Caco-2 (cell line): ENCODE measurements around the gene TCF7L1. TPM values are rescaled to one million over a fixed set of nuclear protein-coding genes. Genes with fewer than 3 reads are reported as not detected.

Experiments
- BruUV-seq: library from RNA; stranded (reverse); fragments of 400-500 nt; replicated peaks from 2 replicates; lab custom pipeline; 2021; lab: Mats Ljungman, UMichigan
- CTCF ChIA-PET: fragments of 300-600 bp; sonication (Branson Sonifier 250); formaldehyde crosslinking; loops from one replicate; lab custom pipeline; 2022; ENCODE audit warnings: antibody characterized with exemption; lab: Charles Lee
- POLR2A ChIA-PET: fragments of 300-600 bp; sonication (Branson Sonifier 250); formaldehyde crosslinking; loops from one replicate; lab custom pipeline; 2022; ENCODE audit warnings: antibody characterized with exemption; lab: Charles Lee
- DNase-seq, 2 experiments: peaks; one replicate each; pipeline versions ENCODE4 v3.0.0 to v3.0.0-alpha.2; 2020 to 2022
- H3K27me3 ChIP-seq: replicated peaks from 2 replicates; pipeline ENCODE4 v1.6.0; 2011; ENCODE audit warnings: low read length; ENCODE audit not compliant: control insufficient read depth, insufficient read depth
- H3K36me3 ChIP-seq: 2 replicates; pipeline ENCODE4 v1.5.1; 2011; ENCODE audit warnings: low read length; ENCODE audit not compliant: control insufficient read depth, insufficient read depth
- H3K4me1 ChIP-seq: fragments of 250-450 bp; sonication (Bioruptor Pico); 2 replicates; pipeline ENCODE4 v1.5.1; 2020; ENCODE audit warnings: mild to moderate bottlenecking
- H3K4me3 ChIP-seq: 2 replicates; pipeline ENCODE4 v1.5.1; 2011; ENCODE audit warnings: low read depth, mild to moderate bottlenecking, control low read depth, low read length
- H3K9me3 ChIP-seq: fragments of 250-450 bp; sonication (Bioruptor Pico); 2 replicates; pipeline ENCODE4 v1.5.1; 2020; ENCODE audit warnings: mild to moderate bottlenecking, moderate library complexity
- H3K27ac Mint-ChIP-seq: one replicate; pipeline ENCODE4 v1.8.0; 2022; ENCODE audit warnings: mixed read lengths; ENCODE audit not compliant: unreplicated experiment
- H3K27me3 Mint-ChIP-seq: one replicate; pipeline ENCODE4 v1.8.0; 2022; ENCODE audit warnings: mixed read lengths; ENCODE audit not compliant: insufficient read depth, unreplicated experiment
- H3K36me3 Mint-ChIP-seq: one replicate; pipeline ENCODE4 v1.8.0; 2022; ENCODE audit warnings: mild to moderate bottlenecking, mixed read lengths; ENCODE audit not compliant: insufficient read depth, unreplicated experiment
- H3K4me1 Mint-ChIP-seq: one replicate; pipeline ENCODE4 v1.8.0; 2022; ENCODE audit warnings: low read depth, mixed read lengths; ENCODE audit not compliant: unreplicated experiment
- H3K4me3 Mint-ChIP-seq: one replicate; pipeline ENCODE4 v1.8.0; 2022; ENCODE audit warnings: mild to moderate bottlenecking, moderate library complexity, mixed read lengths; ENCODE audit not compliant: unreplicated experiment
- H3K9me3 Mint-ChIP-seq: one replicate; pipeline ENCODE4 v1.8.0; 2022; ENCODE audit warnings: mixed read lengths; ENCODE audit not compliant: unreplicated experiment
- CTCF ChIP-seq, 2 experiments: fragments of 200-600 bp in 1 of 2; IDR thresholded peaks; 1 replicate in 1 of 2; 2 replicates in 1 of 2; pipeline versions ENCODE4 v1.5.1 to v1.8.0; 2011 to 2022; ENCODE audit warnings: antibody characterized with exemption in 1 of 2, control low read depth in 1 of 2, inconsistent platforms in 1 of 2, low read depth in 1 of 2, low read length in 1 of 2, mild to moderate bottlenecking in 1 of 2, moderate library complexity in 1 of 2; ENCODE audit not compliant: insufficient read depth in 1 of 2, severe bottlenecking in 1 of 2, unreplicated experiment in 1 of 2
- intact Hi-C: fragments of 100-400 bp; cut with micrococcal nuclease; formaldehyde crosslinking; loops from one replicate; pipeline ENCODE4 v1.10.0; 2022; ENCODE audit not compliant: unreplicated experiment
- total RNA-seq: library from RNA; stranded (reverse); gene quantifications from 2 replicates; pipeline ENCODE4 v1.2.3, GENCODE V29; 2022

TCF7L1 gene
- total RNA-seq, 1 experiment from 2014 or later = 29.0 TPM

GRCh38 chr2:85248773-85249509 lies 115.7 kb downstream of the TCF7L1 start:
- Histone ChIP-seq H3K36me3 (no peaks in the 10 kb centered on the region), H3K9me3 (no peaks in the 10 kb centered on the region), H3K4me3 (no peak overlapping the region), H3K27me3 (no peaks in the 10 kb centered on the region), H3K4me1 (peaks cover 29% of the 10 kb centered on the region)
- no peak for DNase-seq
- CTCF ChIA-PET = interaction anchor here (1.5 kb wide), 1 partner anchor 63 kb away, joined by 3 read pairs; no protein-coding TSS in a partner anchor
- BruUV-seq = no TSS peak
- TF ChIP-seq CTCF (IDR thresholded peaks at IDR 0.05; ENCODE audit: insufficient read depth in 1 of 2, low read depth in 1 of 2, low read length in 1 of 2, severe bottlenecking in 1 of 2, unreplicated experiment in 1 of 2) = no peak
- no peak overlapping the region for H3K4me3 Mint-ChIP-seq
- peaks cover 49% of the 10 kb centered on the region for H3K4me1 Mint-ChIP-seq
- POLR2A ChIA-PET = no interaction called here
- no peaks in the 10 kb centered on the region for H3K27me3 Mint-ChIP-seq
- intact Hi-C loops = no loop called here
- H3K27ac Mint-ChIP-seq = peak overlapping the region; percentile 29
- no peaks in the 10 kb centered on the region for H3K36me3 Mint-ChIP-seq
- H3K9me3 Mint-ChIP-seq = no peaks in the 10 kb centered on the region

GRCh38 chr2:85250045-85250444 lies 116.9 kb downstream of the TCF7L1 start:
- H3K4me1 ChIP-seq = peaks cover 40% of the 10 kb centered on the region
- BruUV-seq = no TSS peak
- peaks cover 51% of the 10 kb centered on the region for H3K4me1 Mint-ChIP-seq
- intact Hi-C loops = no loop called here
- DNase-seq = no peak
- H3K27me3 ChIP-seq = no peaks in the 10 kb centered on the region
- no peaks in the 10 kb centered on the region for H3K9me3 ChIP-seq
- no peak overlapping the region for H3K4me3 ChIP-seq
- H3K9me3 Mint-ChIP-seq = no peaks in the 10 kb centered on the region
- no peaks in the 10 kb centered on the region for H3K36me3 Mint-ChIP-seq
- peak overlapping the region; percentile 29 for H3K27ac Mint-ChIP-seq
- TF ChIP-seq CTCF (IDR thresholded peaks at IDR 0.05; ENCODE audit: insufficient read depth in 1 of 2, low read depth in 1 of 2, low read length in 1 of 2, severe bottlenecking in 1 of 2, unreplicated experiment in 1 of 2) = no peak
- ChIA-PET POLR2A (no interaction called here), CTCF (no interaction called here)
- no peaks in the 10 kb centered on the region for H3K27me3 Mint-ChIP-seq
- H3K36me3 ChIP-seq = no peaks in the 10 kb centered on the region
- H3K4me3 Mint-ChIP-seq = no peak overlapping the region

- no TSS peak for BruUV-seq
- Mint-ChIP-seq H3K36me3 (peaks cover 7% of the 10 kb centered on the region), H3K27me3 (no peaks in the 10 kb centered on the region), H3K9me3 (no peaks in the 10 kb centered on the region), H3K27ac (peak overlapping the region; percentile 32), H3K4me1 (peaks cover 62% of the 10 kb centered on the region), H3K4me3 (no peak overlapping the region)
- Histone ChIP-seq H3K27me3 (no peaks in the 10 kb centered on the region), H3K4me1 (peaks cover 48% of the 10 kb centered on the region), H3K4me3 (no peak overlapping the region), H3K36me3 (no peaks in the 10 kb centered on the region), H3K9me3 (no peaks in the 10 kb centered on the region)
- no peak for TF ChIP-seq CTCF (IDR thresholded peaks at IDR 0.05; ENCODE audit: insufficient read depth in 1 of 2, low read depth in 1 of 2, low read length in 1 of 2, severe bottlenecking in 1 of 2, unreplicated experiment in 1 of 2)
- ChIA-PET CTCF (no interaction called here), POLR2A (no interaction called here)
- intact Hi-C loops = no loop called here
- no peak for DNase-seq
Observed at GRCh38 chr2:85251070-85251616, 118.0 kb downstream of the TCF7L1 start.
